ENCODE data around the gene VPS39.

The VPS39 gene

GRCh38 chr15:42150219-42150970, 57.7 kb downstream of the VPS39 start:
- in situ Hi-C loops (cut with MboI; ENCODE audit: low pct_unique_long_range_greater_than_20kb, low sequenced_read_pairs), result no loop called here
- no peak for DNase-seq

GRCh38 chr15:42149493-42150218, 58.4 kb downstream of the VPS39 start:
- in situ Hi-C loops (cut with MboI; ENCODE audit: low pct_unique_long_range_greater_than_20kb, low sequenced_read_pairs), result no loop called here
- DNase-seq, result no peak

GRCh38 chr15:42148808-42149492, 59.2 kb downstream of the VPS39 start:
- in situ Hi-C loops (cut with MboI; ENCODE audit: low pct_unique_long_range_greater_than_20kb, low sequenced_read_pairs), result no loop called here
- DNase-seq, result no peak

GRCh38 chr15:42147431-42147735, 60.7 kb downstream of the VPS39 start:
- in situ Hi-C loops (cut with MboI; ENCODE audit: low pct_unique_long_range_greater_than_20kb, low sequenced_read_pairs), result no loop called here

GRCh38 chr15:42146551-42147430, 61.3 kb downstream of the VPS39 start:
- in situ Hi-C loops (cut with MboI; ENCODE audit: low pct_unique_long_range_greater_than_20kb, low sequenced_read_pairs), result no loop called here

More at GRCh38 chr15:42147431-42147735, 60.7 kb downstream of the VPS39 start:
- DNase-seq, result no peak

GRCh38 chr15:42145546-42146455, 62.3 kb downstream of the VPS39 start:
- in situ Hi-C loops (cut with MboI; ENCODE audit: low pct_unique_long_range_greater_than_20kb, low sequenced_read_pairs), result no loop called here

More at GRCh38 chr15:42146551-42147430, 61.3 kb downstream of the VPS39 start:
- no peak for DNase-seq

GRCh38 chr15:42144841-42145375, 63.2 kb downstream of the VPS39 start:
- in situ Hi-C loops (cut with MboI; ENCODE audit: low pct_unique_long_range_greater_than_20kb, low sequenced_read_pairs), result no loop called here
- DNase-seq, result no peak

More at GRCh38 chr15:42145546-42146455, 62.3 kb downstream of the VPS39 start:
- DNase-seq, result no peak

- in situ Hi-C loops (cut with MboI; ENCODE audit: low pct_unique_long_range_greater_than_20kb, low sequenced_read_pairs), result no loop called here
These were observed 64.1 kb downstream of the VPS39 start for GRCh38 chr15:42143866-42144625.

GRCh38 chr15:42143356-42143755, 64.7 kb downstream of the VPS39 start:
- in situ Hi-C loops (cut with MboI; ENCODE audit: low pct_unique_long_range_greater_than_20kb, low sequenced_read_pairs), result no loop called here
- no peak for DNase-seq

More at GRCh38 chr15:42143866-42144625, 64.1 kb downstream of the VPS39 start:
- no peak for DNase-seq

GRCh38 chr15:42141795-42142667, 66.1 kb downstream of the VPS39 start:
- DNase-seq, result no peak
- in situ Hi-C loops (cut with MboI; ENCODE audit: low pct_unique_long_range_greater_than_20kb, low sequenced_read_pairs), result no loop called here

GRCh38 chr15:42141246-42141645, 66.9 kb downstream of the VPS39 start:
- in situ Hi-C loops (cut with MboI; ENCODE audit: low pct_unique_long_range_greater_than_20kb, low sequenced_read_pairs), result no loop called here
- no peak for DNase-seq

GRCh38 chr15:42140383-42141070, 67.6 kb downstream of the VPS39 start:
- in situ Hi-C loops (cut with MboI; ENCODE audit: low pct_unique_long_range_greater_than_20kb, low sequenced_read_pairs), result no loop called here
- no peak for DNase-seq

GRCh38 chr15:42139596-42139995, 68.5 kb downstream of the VPS39 start:
- no peak for DNase-seq
- in situ Hi-C loops (cut with MboI; ENCODE audit: low pct_unique_long_range_greater_than_20kb, low sequenced_read_pairs), result no loop called here

- in situ Hi-C loops (cut with MboI; ENCODE audit: low pct_unique_long_range_greater_than_20kb, low sequenced_read_pairs), result no loop called here
These were observed 69.1 kb downstream of the VPS39 start for GRCh38 chr15:42138968-42139386.

GRCh38 chr15:42138411-42138810, 69.7 kb downstream of the VPS39 start:
- DNase-seq, result no peak
- in situ Hi-C loops (cut with MboI; ENCODE audit: low pct_unique_long_range_greater_than_20kb, low sequenced_read_pairs), result no loop called here

More at GRCh38 chr15:42138968-42139386, 69.1 kb downstream of the VPS39 start:
- DNase-seq, result no peak
